Activated gamma-delta T cell (primary cell): ENCODE data around the gene SOX13.
A peak's percentile ranks its signal among the peaks of the same experiment; 100 is the strongest.

Experiments
- DNase-seq: peaks from one replicate; lab custom pipeline; 2025; lab: John Stamatoyannopoulos, UW

The SOX13 gene

DNA sequence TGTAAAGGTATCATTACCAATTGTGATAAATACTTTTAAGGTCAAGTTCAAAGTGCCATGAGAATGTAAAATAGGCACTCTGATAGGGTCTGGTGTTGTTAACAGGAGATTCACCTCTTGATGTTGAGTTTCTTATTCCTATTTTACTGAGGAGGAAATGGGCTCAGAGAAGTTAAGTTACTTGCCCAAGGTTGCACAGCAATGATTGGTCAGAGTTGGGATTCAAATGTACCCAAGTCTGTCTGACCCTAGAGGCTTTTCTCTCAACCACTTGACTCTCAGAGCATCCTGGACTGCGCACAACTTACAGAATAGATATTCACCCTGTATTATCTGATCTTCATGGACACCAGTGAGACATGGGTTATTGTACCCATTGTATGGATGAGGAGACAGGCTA lies 33.9 kb downstream of the SOX13 start:
- no peak for DNase-seq

DNA sequence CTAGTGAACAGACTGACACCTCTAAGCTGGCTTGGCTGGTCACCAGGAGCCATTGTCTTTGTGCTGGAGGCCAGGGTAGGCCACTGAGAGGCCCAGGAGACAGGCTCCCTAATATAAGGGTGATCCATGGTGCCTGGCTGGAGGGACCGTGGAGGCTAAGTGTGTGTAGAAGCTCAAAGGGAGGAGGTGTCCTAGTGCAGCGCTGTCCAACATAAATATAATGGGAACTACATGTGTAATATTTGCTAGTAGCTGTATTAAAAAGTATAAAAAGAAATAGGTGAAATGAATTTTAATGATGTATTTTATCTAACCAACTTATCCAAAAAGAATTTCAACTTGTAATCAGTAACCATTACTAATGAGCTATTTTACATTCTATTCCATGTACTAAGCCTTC lies 35.0 kb downstream of the SOX13 start:
- DNase-seq = no peak

DNA sequence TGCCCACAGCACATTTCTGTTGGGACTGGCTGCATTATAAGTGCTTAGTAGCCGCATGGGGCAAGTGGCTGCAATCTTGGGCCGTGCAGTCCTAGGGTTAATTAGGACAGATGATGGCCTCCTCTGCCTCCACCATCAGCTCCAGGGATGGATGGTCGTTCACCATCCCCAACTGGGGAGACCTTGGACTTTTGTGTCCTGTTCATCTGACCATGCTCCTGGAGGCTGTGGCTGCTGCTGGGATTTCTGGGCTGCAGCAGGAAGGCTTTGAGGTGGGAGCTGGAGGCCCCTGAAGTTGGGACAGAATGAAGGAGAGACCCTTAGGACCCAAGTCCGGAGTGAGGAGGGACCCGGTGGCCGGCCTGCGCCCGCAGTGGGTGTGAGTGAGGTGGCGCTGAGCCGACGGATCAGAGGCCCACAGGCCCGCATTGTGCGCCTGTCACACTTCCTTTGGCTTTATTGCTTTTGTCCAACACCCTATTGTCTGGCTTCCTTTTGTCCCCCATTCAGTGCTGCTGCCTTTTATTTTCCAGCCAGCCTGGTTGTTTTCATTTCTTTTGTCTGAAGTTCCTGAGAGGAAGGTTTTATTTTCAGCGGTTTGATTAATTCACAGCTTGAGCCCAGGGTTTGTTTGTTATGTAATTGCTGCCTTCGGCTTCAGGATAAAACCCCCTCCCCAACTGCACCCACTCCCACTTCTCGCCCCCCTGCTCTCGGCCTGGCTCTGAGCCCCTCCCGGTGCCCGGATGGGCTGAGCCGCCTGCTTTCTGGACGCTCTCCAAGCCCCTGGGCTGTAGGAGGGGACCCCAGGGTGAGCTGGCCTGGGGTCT lies 35.6 kb downstream of the SOX13 start:
- DNase-seq = no peak

DNA sequence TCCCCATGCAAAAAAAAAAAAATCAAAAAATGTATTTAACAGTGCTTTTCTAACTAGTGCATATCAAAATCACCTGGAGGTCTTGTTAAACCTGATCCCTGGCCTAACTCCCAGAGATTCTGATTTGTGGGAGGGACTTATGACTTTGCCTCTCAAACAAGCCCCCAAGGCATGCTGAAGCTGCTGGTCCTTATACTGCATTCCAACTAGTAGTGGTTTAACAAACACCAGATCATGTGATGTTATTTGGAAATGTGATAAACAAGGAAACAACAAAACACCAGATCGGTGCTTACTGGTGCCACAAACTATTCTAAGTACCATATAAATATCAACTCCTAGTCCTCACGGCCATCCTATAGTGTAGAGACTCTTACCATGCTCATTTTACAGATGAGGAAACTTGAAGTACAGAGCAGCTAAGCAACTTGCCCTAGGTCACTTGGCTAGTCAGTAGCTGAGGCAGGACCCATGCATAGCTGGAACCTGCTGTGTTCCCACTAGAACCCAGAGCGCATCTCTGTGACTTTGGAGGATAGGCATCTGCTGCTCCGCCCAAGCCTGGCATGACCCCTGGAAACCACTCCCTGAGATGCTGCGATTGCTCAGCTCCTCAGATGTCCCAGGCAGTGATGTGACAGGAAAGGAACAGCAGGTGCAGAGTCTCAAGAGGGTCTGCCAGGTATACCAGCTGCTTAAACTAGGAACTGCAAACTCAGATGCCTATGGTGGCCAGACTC lies 38.1 kb downstream of the SOX13 start:
- DNase-seq = no peak

DNA sequence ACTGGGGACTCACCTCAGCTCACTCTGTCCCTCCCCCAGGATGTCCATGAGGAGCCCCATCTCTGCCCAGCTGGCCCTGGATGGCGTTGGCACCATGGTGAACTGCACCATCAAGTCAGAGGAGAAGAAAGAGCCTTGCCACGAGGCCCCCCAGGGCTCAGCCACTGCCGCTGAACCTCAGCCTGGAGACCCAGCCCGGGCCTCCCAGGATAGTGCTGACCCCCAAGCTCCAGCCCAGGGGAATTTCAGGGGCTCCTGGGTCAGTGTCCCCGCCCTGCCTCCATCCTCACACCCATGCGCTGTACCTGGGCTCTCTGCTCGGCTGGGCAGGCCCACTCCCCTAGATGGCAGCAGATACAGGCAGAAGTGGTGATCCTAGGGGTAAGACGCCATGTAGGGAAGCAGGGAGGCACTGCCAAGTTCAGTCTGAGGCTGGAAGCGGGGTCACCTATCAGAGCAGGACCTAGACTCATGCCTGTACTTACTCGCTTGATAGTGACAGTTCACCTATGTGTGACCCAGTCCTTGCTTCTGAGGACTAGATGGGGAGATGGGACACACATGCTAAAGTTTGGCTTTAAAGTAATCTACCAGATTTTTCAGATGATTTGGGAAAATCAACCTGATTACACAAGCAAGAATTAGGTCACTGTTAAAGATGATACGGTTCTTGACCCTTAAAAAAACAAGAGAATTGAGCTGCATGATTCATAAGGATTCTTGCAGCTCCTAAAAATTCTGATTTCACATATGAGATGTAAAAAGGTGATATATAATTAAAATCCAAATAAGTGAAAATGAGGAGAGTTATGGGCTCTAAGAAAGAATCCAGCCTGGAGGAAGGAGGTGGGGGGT lies 40.2 kb downstream of the SOX13 start:
- no peak for DNase-seq

DNA sequence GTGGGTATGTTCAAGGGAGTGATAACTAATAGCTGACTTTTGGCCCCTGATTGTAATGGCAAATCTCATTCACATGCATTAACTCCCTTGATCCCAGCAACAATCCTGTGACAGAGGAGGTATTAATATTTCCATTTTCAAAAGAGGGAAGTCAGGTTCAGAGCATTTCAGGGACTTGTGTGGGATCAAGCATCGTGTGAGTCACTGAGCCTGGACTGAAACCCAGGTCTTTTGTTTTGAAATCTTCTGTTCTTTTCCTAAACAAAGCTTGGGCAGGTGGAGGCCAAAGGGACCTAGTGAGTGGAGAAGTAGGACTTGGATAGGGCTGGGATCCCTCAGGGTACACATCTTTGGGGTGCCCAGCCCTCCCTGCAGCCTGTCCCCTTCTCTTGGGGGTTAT lies 41.0 kb downstream of the SOX13 start:
- no peak for DNase-seq

DNA sequence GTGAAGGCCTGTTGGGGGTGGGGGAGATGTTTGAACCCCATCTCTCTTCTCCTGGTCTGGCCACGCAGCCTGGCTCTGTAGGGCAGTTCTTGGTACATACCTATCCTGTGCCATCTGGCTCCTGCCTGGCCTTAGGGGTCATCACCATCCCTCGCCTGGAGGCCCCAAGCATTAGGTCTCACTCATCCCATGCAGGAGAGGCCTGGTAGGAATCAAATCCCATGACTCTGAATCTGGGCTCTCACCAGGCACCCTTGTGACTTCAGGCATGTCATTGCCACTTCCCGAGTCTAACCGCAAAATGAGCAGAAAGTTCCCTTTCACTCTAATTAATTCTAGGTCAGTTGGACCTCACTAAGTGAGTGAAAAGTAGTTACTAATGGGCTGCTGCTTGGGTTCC lies 41.7 kb downstream of the SOX13 start:
- no peak for DNase-seq

DNA sequence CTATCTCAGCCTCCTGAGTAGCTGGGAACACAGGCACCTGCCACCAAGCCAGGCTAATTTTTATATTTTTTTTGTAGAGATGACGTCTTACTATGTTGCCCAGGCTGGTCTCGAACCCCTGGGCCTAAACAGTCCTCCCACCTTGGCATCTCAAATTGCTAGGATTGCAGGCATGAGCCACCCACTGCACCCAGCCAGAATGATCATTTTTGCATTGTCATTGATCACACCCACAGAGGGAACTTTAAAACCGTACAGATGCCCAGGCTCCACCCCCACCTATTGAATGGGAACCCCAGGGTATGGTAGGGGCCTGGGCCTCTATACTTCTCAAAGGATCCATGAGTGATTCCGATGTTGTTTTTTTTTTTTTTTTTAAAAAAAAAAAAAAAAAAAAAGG lies 42.2 kb downstream of the SOX13 start:
- no peak for DNase-seq

DNA sequence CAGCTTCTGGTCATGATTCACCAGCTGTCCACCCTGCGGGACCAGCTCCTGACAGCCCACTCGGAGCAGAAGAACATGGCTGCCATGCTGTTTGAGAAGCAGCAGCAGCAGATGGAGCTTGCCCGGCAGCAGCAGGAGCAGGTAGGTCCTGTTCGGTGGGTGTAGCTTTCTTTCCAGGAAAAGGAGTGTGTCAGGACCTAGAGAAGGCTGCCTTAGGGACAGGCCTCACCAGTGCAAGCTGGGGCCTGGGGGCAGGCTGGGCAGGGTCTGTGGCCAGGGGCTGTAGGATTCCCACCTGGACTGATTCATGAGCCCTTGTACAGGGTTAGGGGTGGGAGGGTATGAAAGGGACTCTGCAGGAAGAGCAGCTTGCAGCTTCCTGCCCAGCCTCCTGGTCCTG lies 43.6 kb downstream of the SOX13 start:
- DNase-seq = no peak

DNA sequence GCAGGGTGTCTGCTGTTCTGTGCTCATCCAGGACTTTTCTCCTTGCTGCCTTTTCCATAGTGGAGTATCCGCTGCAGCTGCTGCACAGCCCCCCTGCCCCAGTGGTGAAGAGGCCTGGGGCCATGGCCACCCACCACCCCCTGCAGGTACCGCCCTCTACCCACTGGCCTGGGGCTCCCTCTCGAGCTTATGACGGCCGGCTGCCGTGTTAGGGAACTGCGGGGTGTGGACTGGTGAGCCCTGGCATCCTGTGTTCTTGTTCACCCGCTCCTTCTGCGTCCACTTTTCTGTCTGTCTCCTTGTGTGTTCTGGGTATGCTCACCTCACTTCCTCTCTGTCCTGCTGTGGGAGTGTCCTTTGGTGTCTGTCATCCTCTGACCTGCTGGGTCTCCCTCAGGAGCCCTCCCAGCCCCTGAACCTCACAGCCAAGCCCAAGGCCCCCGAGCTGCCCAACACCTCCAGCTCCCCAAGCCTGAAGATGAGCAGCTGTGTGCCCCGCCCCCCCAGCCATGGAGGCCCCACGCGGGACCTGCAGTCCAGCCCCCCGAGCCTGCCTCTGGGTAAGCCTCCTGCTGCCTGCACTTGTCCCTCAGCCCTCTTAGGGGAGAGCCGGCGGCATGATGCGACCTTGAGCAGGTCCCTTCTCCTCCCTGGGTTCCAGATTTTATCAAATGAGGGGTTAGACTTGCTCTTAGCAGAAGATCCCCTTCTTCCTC lies 49.1 kb downstream of the SOX13 start:
- DNase-seq = no peak

DNA sequence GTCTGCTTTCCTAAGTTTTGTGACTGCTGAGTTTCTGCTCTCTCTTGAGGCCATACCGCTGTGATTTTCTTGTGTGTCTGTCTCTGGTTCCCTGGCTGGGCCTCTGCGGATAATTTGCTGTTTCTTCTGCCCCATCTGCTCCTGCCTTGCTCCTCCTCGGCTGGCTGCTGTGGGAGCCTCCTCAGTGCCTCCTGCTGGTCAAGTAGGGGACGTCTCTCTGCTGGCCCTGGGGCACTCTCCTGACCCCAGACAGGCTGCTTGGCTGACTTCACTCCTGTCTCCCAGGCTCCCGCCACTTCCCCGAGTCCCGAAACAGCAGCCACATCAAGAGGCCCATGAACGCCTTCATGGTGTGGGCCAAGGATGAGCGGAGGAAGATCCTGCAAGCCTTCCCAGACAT lies 50.5 kb downstream of the SOX13 start:
- DNase-seq = no peak

DNA sequence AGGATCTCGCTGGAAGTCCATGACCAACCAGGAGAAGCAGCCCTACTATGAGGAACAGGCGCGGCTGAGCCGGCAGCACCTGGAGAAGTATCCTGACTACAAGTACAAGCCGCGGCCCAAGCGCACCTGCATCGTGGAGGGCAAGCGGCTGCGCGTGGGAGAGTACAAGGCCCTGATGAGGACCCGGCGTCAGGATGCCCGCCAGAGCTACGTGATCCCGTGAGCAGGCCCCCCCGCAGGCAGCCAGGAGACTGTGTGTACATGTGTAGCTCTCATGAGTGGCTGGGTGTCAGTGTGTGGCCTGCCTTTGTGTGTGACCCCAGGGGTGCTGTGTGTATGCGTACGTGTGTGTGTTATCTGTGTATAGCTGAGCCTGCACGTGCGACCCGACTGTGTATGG lies 51.7 kb downstream of the SOX13 start:
- no peak for DNase-seq

DNA sequence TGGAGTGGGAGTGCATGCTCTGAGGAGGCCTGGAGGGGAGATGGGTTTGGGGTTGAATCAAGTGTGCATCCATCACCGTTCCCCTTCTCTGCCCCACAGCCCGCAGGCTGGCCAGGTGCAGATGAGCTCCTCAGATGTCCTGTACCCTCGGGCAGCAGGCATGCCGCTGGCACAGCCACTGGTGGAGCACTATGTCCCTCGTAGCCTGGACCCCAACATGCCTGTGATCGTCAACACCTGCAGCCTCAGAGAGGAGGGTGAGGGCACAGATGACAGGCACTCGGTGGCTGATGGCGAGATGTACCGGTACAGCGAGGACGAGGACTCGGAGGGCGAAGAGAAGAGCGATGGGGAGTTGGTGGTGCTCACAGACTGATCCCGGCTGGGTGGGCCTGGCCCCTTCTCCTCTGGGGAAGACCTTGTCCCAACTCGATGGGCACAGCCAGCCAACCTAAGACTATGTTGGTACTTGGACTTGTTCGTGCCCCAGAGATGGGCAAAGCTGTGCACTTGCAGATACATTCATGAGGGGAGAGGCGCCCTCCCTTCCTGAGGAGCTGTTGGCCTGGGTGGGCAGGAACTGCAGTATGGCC lies 52.9 kb downstream of the SOX13 start:
- no peak for DNase-seq

DNA sequence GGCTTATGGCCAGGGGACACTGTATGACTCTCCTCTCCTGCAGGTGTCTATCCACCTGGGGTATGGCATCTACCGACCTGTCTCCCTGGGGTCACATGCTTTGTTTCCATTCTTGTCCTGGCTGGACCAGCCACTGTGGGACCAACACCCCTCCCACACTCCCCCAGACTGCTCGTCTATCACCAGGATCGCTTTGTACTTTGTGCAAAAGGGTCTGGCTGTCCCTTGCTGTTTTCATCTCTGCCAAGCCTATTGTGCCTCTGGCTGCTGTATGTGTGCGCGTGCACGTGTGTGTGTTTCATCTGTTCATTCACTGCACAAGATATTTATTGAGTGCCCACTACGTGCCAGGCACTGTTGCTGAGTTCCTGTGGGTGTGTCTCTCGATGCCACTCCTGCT lies 53.5 kb downstream of the SOX13 start:
- DNase-seq = no peak

DNA sequence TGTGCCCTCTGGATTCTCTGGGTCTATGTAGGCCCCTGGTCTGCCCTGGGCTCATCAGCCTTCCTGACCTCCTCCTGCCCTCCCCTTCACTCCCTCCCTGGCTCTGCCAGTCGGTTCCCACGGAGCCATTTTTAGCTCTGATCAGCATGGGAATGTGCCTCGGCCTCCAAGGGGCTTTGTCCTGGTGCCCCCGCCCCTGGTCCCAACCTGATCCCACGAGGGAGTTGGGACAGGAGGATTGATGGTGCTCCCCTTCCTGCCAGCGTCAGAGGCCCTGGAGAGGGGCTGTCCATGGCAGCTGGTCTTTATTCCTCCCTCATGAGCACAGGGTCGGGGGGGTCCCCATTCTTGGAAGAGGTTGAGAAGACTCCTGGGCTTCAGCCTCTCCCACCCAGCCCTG lies 54.0 kb downstream of the SOX13 start:
- no peak for DNase-seq

DNA sequence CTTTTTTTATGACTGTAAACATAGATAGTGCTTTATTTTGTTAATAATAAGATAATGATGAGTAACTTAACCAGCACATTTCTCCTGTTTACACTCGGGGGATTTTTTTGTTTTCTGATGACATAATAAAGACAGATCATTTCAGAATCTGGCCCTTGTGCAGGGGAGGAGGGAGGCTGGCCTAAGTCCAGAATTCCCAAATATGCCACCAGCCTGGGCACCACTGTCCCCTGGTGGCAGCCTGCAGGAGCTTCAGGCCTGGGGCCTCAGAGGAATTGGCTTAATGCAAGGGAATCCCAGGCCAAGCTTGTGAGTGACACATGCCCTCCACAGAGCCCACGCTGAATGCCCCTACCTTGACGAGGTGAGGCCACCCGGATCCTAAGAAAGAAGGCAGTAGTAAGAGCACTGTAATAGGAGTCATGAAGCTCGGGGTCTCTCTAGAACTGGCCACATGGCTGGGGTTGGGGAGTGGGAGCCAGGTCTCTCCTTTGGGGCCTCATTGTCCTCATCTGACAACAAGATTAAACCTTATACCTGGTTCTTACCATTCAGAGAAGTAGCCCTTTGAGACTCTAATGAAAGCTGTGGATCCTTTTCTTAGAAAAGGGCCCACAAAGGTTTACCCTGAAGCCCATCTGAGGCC lies 54.8 kb downstream of the SOX13 start:
- no peak for DNase-seq

DNA sequence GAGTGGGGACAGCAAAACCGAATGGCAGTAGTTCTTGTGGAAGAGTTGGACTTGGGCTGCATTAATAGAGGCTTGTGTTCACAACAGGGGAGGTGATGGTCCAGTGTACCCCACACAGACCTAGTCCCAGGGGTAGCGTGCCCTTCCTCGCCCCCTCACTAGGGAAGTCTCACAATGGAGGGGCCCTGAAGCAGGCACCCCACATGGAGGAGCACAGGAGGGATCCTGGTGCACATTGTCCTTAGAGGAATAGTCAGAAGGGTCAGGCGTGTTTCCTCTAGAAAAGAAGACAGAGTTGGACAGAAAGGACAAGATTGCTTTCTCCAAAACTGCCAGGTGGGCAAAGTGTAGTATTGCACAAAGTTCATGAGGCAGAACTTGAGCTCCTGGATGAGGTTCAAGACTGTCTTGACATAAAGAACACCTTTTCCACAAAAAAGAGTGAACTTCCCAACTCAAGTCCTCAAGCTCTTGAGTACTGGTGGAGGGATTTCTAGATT lies 55.6 kb downstream of the SOX13 start:
- no peak for DNase-seq

DNA sequence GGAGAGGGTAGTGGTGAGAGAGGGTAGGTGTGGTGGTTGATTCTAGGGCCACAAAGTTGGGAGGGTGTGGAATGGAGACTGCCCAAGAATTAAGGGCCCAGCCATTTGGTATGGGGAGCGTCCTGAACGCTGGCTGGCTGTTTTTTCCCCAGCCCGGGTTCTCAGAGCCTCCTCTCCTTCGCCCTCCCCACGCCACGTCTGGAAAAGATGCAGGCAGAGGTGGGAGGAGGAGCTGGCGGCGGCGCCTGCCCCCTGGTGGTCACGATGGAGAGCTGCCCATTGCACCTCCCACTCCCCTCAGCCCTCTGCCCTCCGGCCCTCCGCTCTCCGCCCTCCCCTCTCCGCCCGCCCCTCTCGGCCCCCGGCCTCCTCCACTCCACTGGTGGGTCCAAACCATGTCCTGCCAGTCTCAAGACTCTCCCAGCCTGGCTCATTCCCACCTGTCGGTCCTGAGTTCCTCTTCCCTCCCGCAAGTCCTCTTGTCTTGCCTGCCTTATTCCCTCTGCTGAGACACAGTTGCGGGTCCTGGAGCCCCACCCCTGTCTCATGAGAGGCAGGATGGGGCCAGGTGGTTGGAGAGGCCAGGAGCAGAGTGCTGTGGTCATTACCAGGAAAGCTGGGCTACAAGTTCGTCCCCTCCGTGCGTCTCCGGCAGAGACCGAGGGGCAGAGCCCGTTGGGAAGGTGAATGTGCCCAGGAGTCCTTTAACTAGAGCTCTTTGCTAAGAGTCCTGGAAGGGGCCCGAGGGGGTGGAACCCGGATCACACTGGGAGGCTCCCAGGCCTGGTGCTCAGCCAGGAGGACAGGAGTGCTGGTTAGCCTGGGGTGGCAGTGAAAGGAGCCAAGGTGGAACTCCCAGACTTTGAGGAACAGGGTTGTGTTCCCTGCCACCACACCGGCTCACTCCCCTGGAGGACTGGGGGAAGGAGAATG lies 56.3 kb downstream of the SOX13 start:
- DNase-seq = peak; percentile 39

DNA sequence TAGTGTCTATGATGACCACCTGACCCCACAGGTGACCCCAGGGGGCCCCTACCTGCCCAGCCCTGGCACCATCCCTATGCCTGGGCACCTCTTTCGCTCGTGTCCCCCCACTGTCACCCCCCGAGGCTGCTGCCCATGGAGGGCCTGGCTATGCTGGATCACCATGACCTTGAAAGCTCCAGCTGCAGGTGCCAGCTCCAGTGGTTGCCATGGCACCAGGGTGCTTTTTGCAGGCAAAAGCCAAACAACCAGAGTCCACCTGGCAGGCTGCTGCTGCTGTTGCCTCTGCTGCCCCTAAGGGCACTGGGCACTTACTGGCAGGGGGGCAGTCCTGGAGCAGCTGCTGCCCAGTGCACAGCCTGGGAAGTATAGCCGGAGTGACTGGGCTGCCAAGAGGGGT lies 57.3 kb downstream of the SOX13 start:
- DNase-seq = no peak
